Measurements from ENCODE around the gene GLIS1. TPM values are rescaled to one million over a fixed set of nuclear protein-coding genes. Genes with fewer than 3 reads are reported as not detected.

GLIS1 gene
- total RNA-seq, 1 experiment from 2014 or later, result 0.28 TPM

DNA sequence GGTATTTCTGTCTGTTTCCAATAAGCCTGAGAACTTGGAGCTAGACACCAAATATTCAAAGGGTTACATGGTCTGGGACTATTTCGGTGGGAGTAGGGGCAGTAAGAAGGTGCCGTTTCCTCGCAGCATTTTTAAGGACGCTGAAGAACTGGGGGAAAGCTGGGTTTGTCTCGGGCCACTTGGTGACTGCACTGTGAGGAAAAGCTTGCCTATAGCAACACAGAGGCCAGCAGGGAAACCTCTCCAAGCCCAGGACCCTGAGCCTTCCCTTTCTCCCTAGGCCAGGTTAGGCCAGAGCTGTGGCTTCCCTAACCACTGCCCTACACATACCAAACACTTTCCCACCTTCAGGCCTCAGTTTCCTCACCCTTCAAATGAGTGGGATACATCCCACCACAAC lies 3.3 kb downstream of the GLIS1 start:
- no peak for DNase-seq
- H4K91ac ChIP-seq (ENCODE audit: insufficient read length, low read depth, low read length), result no peak overlapping the region
- H2BK5ac ChIP-seq (ENCODE audit: insufficient read length, low read length), result no peak overlapping the region
- no peak overlapping the region for H4K5ac ChIP-seq (ENCODE audit: insufficient read length, low read depth, low read length)
- no peak overlapping the region for H3K9ac ChIP-seq (ENCODE audit: extremely low read depth, insufficient read length, low read length)
- no peaks in the 10 kb centered on the region for H3K9me3 Mint-ChIP-seq
- peaks cover 11% of the 10 kb centered on the region for H3K23me2 ChIP-seq (ENCODE audit: insufficient read length, low read depth, low read length, poor library complexity, severe bottlenecking)
- no peak overlapping the region for H2BK120ac ChIP-seq (ENCODE audit: low read depth, low read length, poor library complexity, severe bottlenecking)
- H3K4me3 Mint-ChIP-seq, result no peak overlapping the region
- no peak overlapping the region for H3K4ac ChIP-seq (ENCODE audit: low read depth, low read length)
- H3K23ac ChIP-seq (ENCODE audit: insufficient read length, low read depth, low read length), result no peak overlapping the region
- TF ChIP-seq, protein P1, sequence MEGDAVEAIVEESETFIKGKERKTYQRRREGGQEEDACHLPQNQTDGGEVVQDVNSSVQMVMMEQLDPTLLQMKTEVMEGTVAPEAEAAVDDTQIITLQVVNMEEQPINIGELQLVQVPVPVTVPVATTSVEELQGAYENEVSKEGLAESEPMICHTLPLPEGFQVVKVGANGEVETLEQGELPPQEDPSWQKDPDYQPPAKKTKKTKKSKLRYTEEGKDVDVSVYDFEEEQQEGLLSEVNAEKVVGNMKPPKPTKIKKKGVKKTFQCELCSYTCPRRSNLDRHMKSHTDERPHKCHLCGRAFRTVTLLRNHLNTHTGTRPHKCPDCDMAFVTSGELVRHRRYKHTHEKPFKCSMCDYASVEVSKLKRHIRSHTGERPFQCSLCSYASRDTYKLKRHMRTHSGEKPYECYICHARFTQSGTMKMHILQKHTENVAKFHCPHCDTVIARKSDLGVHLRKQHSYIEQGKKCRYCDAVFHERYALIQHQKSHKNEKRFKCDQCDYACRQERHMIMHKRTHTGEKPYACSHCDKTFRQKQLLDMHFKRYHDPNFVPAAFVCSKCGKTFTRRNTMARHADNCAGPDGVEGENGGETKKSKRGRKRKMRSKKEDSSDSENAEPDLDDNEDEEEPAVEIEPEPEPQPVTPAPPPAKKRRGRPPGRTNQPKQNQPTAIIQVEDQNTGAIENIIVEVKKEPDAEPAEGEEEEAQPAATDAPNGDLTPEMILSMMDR (conservative IDR thresholded peaks at IDR 0.05), result no peak
- no peak overlapping the region for H3K14ac ChIP-seq (ENCODE audit: insufficient read depth, low read length)
- no peaks in the 10 kb centered on the region for H3K9me3 ChIP-seq (ENCODE audit: control insufficient read depth, low read depth, low read length)
- H3K79me2 ChIP-seq (ENCODE audit: insufficient read depth, low read length), result no peaks in the 10 kb centered on the region
- WGBS (ENCODE audit: extremely low coverage, insufficient read length, low lambda C conversion rate), result no CpG with 5 or more reads among the region's 5 CpGs
- H3K27me3 ChIP-seq (ENCODE audit: insufficient read depth, low read length), result peaks cover 47% of the 10 kb centered on the region
- H3K79me1 ChIP-seq (ENCODE audit: insufficient read depth, low read depth, low read length, poor library complexity, severe bottlenecking), result no peaks in the 10 kb centered on the region
- no peak overlapping the region for H2BK15ac ChIP-seq (ENCODE audit: low read depth, low read length)
- no peak overlapping the region for H2BK20ac ChIP-seq (ENCODE audit: low read depth, low read length, poor library complexity, severe bottlenecking)
- H2BK12ac ChIP-seq (ENCODE audit: insufficient read length, low read depth, low read length), result no peak overlapping the region
- H3K27me3 Mint-ChIP-seq (ENCODE audit: low read depth), result peaks cover 86% of the 10 kb centered on the region
- H3K18ac ChIP-seq (ENCODE audit: insufficient read length, low read depth, low read length), result no peak overlapping the region
- H3K4me1 Mint-ChIP-seq, result peaks cover 9 to 17% of the 10 kb centered on the region in 2 experiments
- H3K36me3 Mint-ChIP-seq (ENCODE audit: insufficient read depth in 1 of 3, low read depth in 3 of 3), result no peaks in the 10 kb centered on the region
- H3K27ac Mint-ChIP-seq, result no peak overlapping the region
- H3K4me1 ChIP-seq (ENCODE audit: insufficient read depth, low read length), result no peaks in the 10 kb centered on the region
- H3T11ph ChIP-seq (ENCODE audit: low read length), result no peak overlapping the region
- no peak overlapping the region for H3K4me2 ChIP-seq (ENCODE audit: insufficient read depth, insufficient read length, low read length)
- H2AK5ac ChIP-seq (ENCODE audit: insufficient read length, low read length), result no peak overlapping the region
- H4K8ac ChIP-seq (replicated peaks; ENCODE audit: insufficient read length, low read depth, low read length), result no peak overlapping the region
- H4K20me1 ChIP-seq (ENCODE audit: control insufficient read depth, insufficient read depth, insufficient read length), result no peaks in the 10 kb centered on the region
- H3K27ac ChIP-seq (ENCODE audit: insufficient read length, low read depth, low read length), result no peak overlapping the region
- H3K56ac ChIP-seq (ENCODE audit: insufficient read length, low read depth, low read length), result no peak overlapping the region
- no peak overlapping the region for H2AFZ ChIP-seq (ENCODE audit: low read length)
